H9 (cell line): ENCODE results near the gene CDK5R1. TPM values are rescaled to one million over a fixed set of nuclear protein-coding genes. Genes with fewer than 3 reads are reported as not detected.
A peak's percentile ranks its signal among the peaks of the same experiment; 100 is the strongest.

Experiments used
- DNase-seq: peaks from one replicate; pipeline ENCODE4 v3.0.0-alpha.2; 2017
- H2AFZ ChIP-seq: one replicate; pipeline ENCODE4 v1.6.1; 2013; ENCODE audit warnings: mild to moderate bottlenecking, low read length, control low read depth, moderate library complexity
- H2AK5ac ChIP-seq: 2 replicates; pipeline ENCODE4 v1.6.1; 2013; ENCODE audit warnings: low read length, control low read depth, mixed read lengths; ENCODE audit not compliant: insufficient read length
- H2BK120ac ChIP-seq: one replicate; pipeline ENCODE4 v1.6.1; 2013; ENCODE audit warnings: low read depth, mild to moderate bottlenecking, low read length, control low read depth, inconsistent platforms; ENCODE audit not compliant: poor library complexity, severe bottlenecking
- H2BK12ac ChIP-seq: 2 replicates; pipeline ENCODE4 v1.6.1; 2013; ENCODE audit warnings: low read length, control low read depth, mixed read lengths, low read depth; ENCODE audit not compliant: insufficient read length
- H2BK15ac ChIP-seq: 2 replicates; pipeline ENCODE4 v1.6.1; 2013; ENCODE audit warnings: low read depth, low read length, control low read depth
- H2BK20ac ChIP-seq: one replicate; pipeline ENCODE4 v1.6.1; 2013; ENCODE audit warnings: low read depth, mild to moderate bottlenecking, low read length, control low read depth, inconsistent platforms; ENCODE audit not compliant: poor library complexity, severe bottlenecking
- H2BK5ac ChIP-seq: 2 replicates; pipeline ENCODE4 v1.6.1; 2013; ENCODE audit warnings: low read length, control low read depth, mixed read lengths; ENCODE audit not compliant: insufficient read length
- H3K14ac ChIP-seq: 2 replicates; pipeline ENCODE4 v1.6.1; 2013; ENCODE audit warnings: low read length, control low read depth; ENCODE audit not compliant: insufficient read depth
- H3K18ac ChIP-seq: 2 replicates; pipeline ENCODE4 v1.6.1; 2013; ENCODE audit warnings: low read depth, mild to moderate bottlenecking, mixed read lengths, low read length, control low read depth; ENCODE audit not compliant: insufficient read length
- H3K23ac ChIP-seq: 2 replicates; pipeline ENCODE4 v1.6.1; 2013; ENCODE audit warnings: low read length, control low read depth, mixed read lengths, low read depth; ENCODE audit not compliant: insufficient read length
- H3K23me2 ChIP-seq: 2 replicates; pipeline ENCODE4 v1.6.1; 2013; ENCODE audit warnings: low read depth, mild to moderate bottlenecking, mixed read lengths, low read length, control low read depth; ENCODE audit not compliant: insufficient read length, poor library complexity, severe bottlenecking
- H3K27ac ChIP-seq: 2 replicates; pipeline ENCODE4 v1.5.1; 2013; ENCODE audit warnings: low read length, control low read depth, mixed read lengths, low read depth; ENCODE audit not compliant: insufficient read length
- H3K27me3 ChIP-seq: 2 replicates; pipeline ENCODE4 v1.6.1; 2013; ENCODE audit warnings: low read length, control low read depth, inconsistent platforms; ENCODE audit not compliant: insufficient read depth
- H3K4ac ChIP-seq: 2 replicates; pipeline ENCODE4 v1.6.1; 2013; ENCODE audit warnings: low read depth, mild to moderate bottlenecking, control low read depth, inconsistent platforms, low read length, moderate library complexity
- H3K4me1 ChIP-seq: 2 replicates; pipeline ENCODE4 v1.6.1; 2013; ENCODE audit warnings: low read length, control low read depth, inconsistent platforms; ENCODE audit not compliant: insufficient read depth
- H3K4me2 ChIP-seq: 2 replicates; pipeline ENCODE4 v1.6.1; 2013; ENCODE audit warnings: low read length, control low read depth, mixed read lengths; ENCODE audit not compliant: insufficient read length, insufficient read depth
- H3K56ac ChIP-seq: 2 replicates; pipeline ENCODE4 v1.6.1; 2013; ENCODE audit warnings: low read depth, mild to moderate bottlenecking, mixed read lengths, low read length, control low read depth; ENCODE audit not compliant: insufficient read length
- H3K79me1 ChIP-seq: 2 replicates; pipeline ENCODE4 v1.6.1; 2013; ENCODE audit warnings: low read depth, mild to moderate bottlenecking, moderate library complexity, low read length, control low read depth, inconsistent platforms; ENCODE audit not compliant: insufficient read depth, poor library complexity, severe bottlenecking
- H3K79me2 ChIP-seq: 2 replicates; pipeline ENCODE4 v1.6.1; 2013; ENCODE audit warnings: low read length, control low read depth, inconsistent platforms; ENCODE audit not compliant: insufficient read depth
- H3K9ac ChIP-seq: 2 replicates; pipeline ENCODE4 v1.6.1; 2013; ENCODE audit warnings: low read length, control low read depth, mixed read lengths; ENCODE audit not compliant: insufficient read length; ENCODE audit errors: extremely low read depth
- H3K9me3 ChIP-seq: one replicate; pipeline ENCODE4 v1.6.1; 2013; ENCODE audit warnings: low read depth, low read length, inconsistent platforms; ENCODE audit not compliant: control insufficient read depth
- H3T11ph ChIP-seq: one replicate; pipeline ENCODE4 v1.6.1; 2013; ENCODE audit warnings: mild to moderate bottlenecking, low read length, control low read depth, inconsistent platforms
- H4K20me1 ChIP-seq: one replicate; pipeline ENCODE4 v1.6.1; 2013; ENCODE audit not compliant: control insufficient read depth, insufficient read length, insufficient read depth
- H4K5ac ChIP-seq: 2 replicates; pipeline ENCODE4 v1.6.1; 2013; ENCODE audit warnings: low read depth, mild to moderate bottlenecking, mixed read lengths, low read length, control low read depth; ENCODE audit not compliant: insufficient read length
- H4K8ac ChIP-seq: replicated peaks from 2 replicates; pipeline ENCODE4 v1.6.1; 2013; ENCODE audit warnings: low read length, control low read depth, mixed read lengths, low read depth; ENCODE audit not compliant: insufficient read length
- H4K91ac ChIP-seq: 2 replicates; pipeline ENCODE4 v1.6.1; 2013; ENCODE audit warnings: low read depth, mild to moderate bottlenecking, moderate library complexity, mixed read lengths, low read length, control low read depth; ENCODE audit not compliant: insufficient read length
- H3K27ac Mint-ChIP-seq, 3 experiments: 2 replicates in 2 of 3; 3 replicates in 1 of 3; pipeline ENCODE4 v1.8.0; 2020 to 2021; ENCODE audit warnings: mixed read lengths in 3 of 3, mild to moderate bottlenecking in 1 of 3, moderate library complexity in 1 of 3
- H3K27me3 Mint-ChIP-seq: 2 replicates; pipeline ENCODE4 v1.8.0; 2021; ENCODE audit warnings: low read depth, mild to moderate bottlenecking, moderate library complexity, mixed read lengths
- H3K36me3 Mint-ChIP-seq, 3 experiments: 2 replicates in 2 of 3; 3 replicates in 1 of 3; pipeline ENCODE4 v1.8.0; 2020 to 2021; ENCODE audit warnings: low read depth in 3 of 3, mixed read lengths in 3 of 3; ENCODE audit not compliant: insufficient read depth in 1 of 3
- H3K4me1 Mint-ChIP-seq, 2 experiments: 2 replicates each; pipeline ENCODE4 v1.8.0; 2020; ENCODE audit warnings: mixed read lengths in 2 of 2
- H3K4me3 Mint-ChIP-seq, 2 experiments: 2 replicates in 1 of 2; 3 replicates in 1 of 2; pipeline ENCODE4 v1.8.0; 2020 to 2021; ENCODE audit warnings: mild to moderate bottlenecking in 2 of 2, mixed read lengths in 2 of 2, moderate library complexity in 1 of 2
- H3K9me3 Mint-ChIP-seq, 2 experiments: 2 replicates in 1 of 2; 3 replicates in 1 of 2; pipeline ENCODE4 v1.8.0; 2020; ENCODE audit warnings: mild to moderate bottlenecking in 2 of 2, mixed read lengths in 2 of 2, moderate library complexity in 1 of 2
- whole genome bisulfite sequencing: extraction: QIAGEN DNeasy Blood & Tissue Kit; methylation state at CpG from one replicate; pipeline ENCODE4 v1.1.7; 2013; ENCODE audit warnings: missing lambda C conversion rate, low lambda C conversion rate, mixed read lengths; ENCODE audit not compliant: insufficient read length; ENCODE audit errors: extremely low coverage; 5-methylcytosine and 5-hydroxymethylcytosine counted together
- total RNA-seq: library from RNA; stranded (reverse); gene quantifications from 2 replicates; pipeline ENCODE4 v1.2.1, GENCODE V29; 2021
- TF ChIP-seq, protein P1 (sequence below): fragments of 200-600 bp; sonication (generic); conservative IDR thresholded peaks from 3 replicates; pipeline ENCODE4 v1.8.0; 2021; ENCODE audit warnings: antibody characterized with exemption, mild to moderate bottlenecking

The CDK5R1 gene
- total RNA-seq, 1 experiment from 2014 or later = 11.4 TPM

DNA sequence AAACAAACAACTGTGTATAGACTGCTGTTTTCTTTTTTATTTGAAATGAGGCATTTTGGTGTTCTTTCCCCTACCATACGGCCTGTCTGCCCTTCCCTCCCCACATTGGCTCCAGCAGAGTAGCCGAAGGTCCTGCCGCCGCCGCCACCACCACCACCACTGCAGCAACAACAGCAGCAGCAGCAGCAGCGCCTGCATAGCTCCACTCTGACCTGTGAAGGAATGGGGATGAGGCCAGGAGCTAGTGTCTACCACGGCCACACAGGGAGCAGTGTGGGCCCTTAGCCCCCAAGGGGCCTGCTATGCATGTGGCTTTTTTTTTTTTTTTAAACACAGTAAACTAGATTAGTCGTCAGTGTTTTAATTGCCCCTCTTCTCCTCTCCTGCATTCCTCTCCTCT, 5.6 kb upstream of the CDK5R1 start:
- no peak for DNase-seq
- Histone ChIP-seq H4K91ac (no peak overlapping the region), H4K8ac (no peak overlapping the region)

More for the DNA sequence above, 5.6 kb upstream of the CDK5R1 start:
- H3K56ac ChIP-seq = no peak overlapping the region
- no peak overlapping the region for H2BK15ac ChIP-seq
- H2BK20ac ChIP-seq = no peak overlapping the region
- Mint-ChIP-seq H3K27me3 (peaks cover 1% of the 10 kb centered on the region; the same call in 1 of the 2 replicates), H3K4me3 (no peak overlapping the region), H3K4me1 (peaks cover 37 to 52% of the 10 kb centered on the region in 2 experiments), H3K27ac (peak overlapping the region in 2 of 3 experiments; percentile 83 to 89; a peak in 4 of 7 replicates), H3K36me3 (peaks cover 39 to 64% (median 59%) of the 10 kb centered on the region in 3 experiments), H3K9me3 (no peaks in the 10 kb centered on the region; a peak in 1 of 5 replicates)
- no CpG with 5 or more reads among the region's 8 CpGs for WGBS
- H2AK5ac ChIP-seq = no peak overlapping the region
- H3K4me1 ChIP-seq = peaks cover 5% of the 10 kb centered on the region; the same call in 1 of the 2 replicates
- TF ChIP-seq, protein P1, sequence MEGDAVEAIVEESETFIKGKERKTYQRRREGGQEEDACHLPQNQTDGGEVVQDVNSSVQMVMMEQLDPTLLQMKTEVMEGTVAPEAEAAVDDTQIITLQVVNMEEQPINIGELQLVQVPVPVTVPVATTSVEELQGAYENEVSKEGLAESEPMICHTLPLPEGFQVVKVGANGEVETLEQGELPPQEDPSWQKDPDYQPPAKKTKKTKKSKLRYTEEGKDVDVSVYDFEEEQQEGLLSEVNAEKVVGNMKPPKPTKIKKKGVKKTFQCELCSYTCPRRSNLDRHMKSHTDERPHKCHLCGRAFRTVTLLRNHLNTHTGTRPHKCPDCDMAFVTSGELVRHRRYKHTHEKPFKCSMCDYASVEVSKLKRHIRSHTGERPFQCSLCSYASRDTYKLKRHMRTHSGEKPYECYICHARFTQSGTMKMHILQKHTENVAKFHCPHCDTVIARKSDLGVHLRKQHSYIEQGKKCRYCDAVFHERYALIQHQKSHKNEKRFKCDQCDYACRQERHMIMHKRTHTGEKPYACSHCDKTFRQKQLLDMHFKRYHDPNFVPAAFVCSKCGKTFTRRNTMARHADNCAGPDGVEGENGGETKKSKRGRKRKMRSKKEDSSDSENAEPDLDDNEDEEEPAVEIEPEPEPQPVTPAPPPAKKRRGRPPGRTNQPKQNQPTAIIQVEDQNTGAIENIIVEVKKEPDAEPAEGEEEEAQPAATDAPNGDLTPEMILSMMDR = no peak
- H3K79me1 ChIP-seq = no peaks in the 10 kb centered on the region
- H2BK120ac ChIP-seq = no peak overlapping the region
- H3K14ac ChIP-seq = no peak overlapping the region
- no peak overlapping the region for H2AFZ ChIP-seq
- no peak overlapping the region for H3K27ac ChIP-seq
- H3K9me3 ChIP-seq = no peaks in the 10 kb centered on the region
- no peak overlapping the region for H3K23ac ChIP-seq
- H4K20me1 ChIP-seq = no peaks in the 10 kb centered on the region
- no peak overlapping the region for H3T11ph ChIP-seq
- no peak overlapping the region for H3K4ac ChIP-seq
- H3K23me2 ChIP-seq = peaks cover 3% of the 10 kb centered on the region
- H4K5ac ChIP-seq = no peak overlapping the region
- no peaks in the 10 kb centered on the region for H3K27me3 ChIP-seq
- H2BK5ac ChIP-seq = no peak overlapping the region
- H3K4me2 ChIP-seq = no peak overlapping the region
- H3K18ac ChIP-seq = no peak overlapping the region
- H3K79me2 ChIP-seq = no peaks in the 10 kb centered on the region
- H2BK12ac ChIP-seq = no peak overlapping the region
- H3K9ac ChIP-seq = no peak overlapping the region
